HG03045 (cell line): Measurements from ENCODE around the gene BTBD9.

Experiments
- ATAC-seq: cut with Tn5 transposase; IDR thresholded peaks from one replicate; pipeline ENCODE4 v1.9.1; 2021; ENCODE audit warnings: mild to moderate bottlenecking, moderate library complexity; ENCODE audit not compliant: unreplicated experiment

Gene BTBD9

GRCh38 chr6:38316099-38316868, 323.4 kb downstream of the BTBD9 start:
- ATAC-seq: no peak

- no peak for ATAC-seq
These were observed 328.5 kb downstream of the BTBD9 start for GRCh38 chr6:38311201-38311600.

GRCh38 chr6:38310061-38310460, 329.7 kb downstream of the BTBD9 start:
- no peak for ATAC-seq

DNA sequence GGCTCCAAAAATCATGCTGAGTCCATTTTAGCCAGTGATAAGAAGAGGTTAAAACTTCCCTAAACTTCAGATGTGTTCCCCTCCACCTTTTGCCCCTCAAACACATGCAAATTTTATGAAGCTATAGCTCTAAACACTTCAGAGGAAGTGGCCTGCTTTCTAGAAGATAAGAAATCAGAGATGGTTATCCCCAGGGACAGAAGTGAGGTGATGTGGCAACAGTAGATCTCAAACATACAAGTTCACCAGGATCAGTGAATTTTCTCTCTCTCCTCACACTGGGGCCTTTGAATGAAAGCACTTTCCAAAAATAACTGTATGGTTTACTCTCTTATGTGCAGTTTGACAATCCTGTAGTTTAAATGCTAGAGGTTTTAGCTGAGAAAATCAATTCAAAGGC, 332.0 kb downstream of the BTBD9 start:
- no peak for ATAC-seq

GRCh38 chr6:38306931-38307330, 332.8 kb downstream of the BTBD9 start:
- no peak for ATAC-seq

- ATAC-seq: no peak
These were observed 333.6 kb downstream of the BTBD9 start for GRCh38 chr6:38305995-38306681.

DNA sequence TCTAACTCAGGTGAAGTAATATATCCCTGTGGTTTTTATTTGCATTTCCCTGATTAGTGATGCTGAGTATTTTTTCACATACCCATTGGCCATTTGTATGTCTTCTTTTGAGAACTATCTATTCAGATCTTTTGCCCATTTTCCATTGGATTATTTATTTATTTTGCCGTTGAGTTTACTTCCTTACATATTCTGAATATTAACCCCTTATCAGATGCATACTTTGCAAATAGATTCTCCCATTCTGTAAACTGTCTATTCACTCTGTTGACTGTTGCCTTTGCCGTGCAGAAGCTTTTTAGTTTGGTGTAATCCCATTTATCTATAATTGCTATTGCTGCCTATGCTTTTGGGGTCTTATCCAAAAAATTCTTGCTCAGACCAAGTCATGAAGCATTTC, 336.9 kb downstream of the BTBD9 start:
- ATAC-seq: no peak

- ATAC-seq: no peak
These were observed 337.6 kb downstream of the BTBD9 start for GRCh38 chr6:38302081-38302480.

GRCh38 chr6:38290133-38290799, 349.5 kb downstream of the BTBD9 start:
- ATAC-seq: no peak

DNA sequence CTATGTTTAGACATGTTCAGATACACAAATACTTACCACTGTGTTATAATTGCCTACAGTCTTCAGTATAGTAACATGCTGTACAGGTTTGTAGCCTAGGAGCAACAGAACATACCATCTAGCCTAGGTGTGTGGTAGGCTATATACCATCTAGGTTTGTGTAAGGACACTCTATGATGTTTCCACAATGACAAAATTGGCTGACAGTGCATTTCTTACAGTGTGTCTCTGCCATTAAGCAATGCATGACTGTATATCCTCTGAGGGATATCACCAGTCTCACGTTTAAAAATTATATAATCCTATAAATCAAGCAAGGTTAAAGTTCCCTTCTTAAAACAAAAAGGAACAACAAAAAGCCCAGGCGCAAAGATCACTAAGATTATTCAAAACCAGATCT, 352.2 kb downstream of the BTBD9 start:
- ATAC-seq: no peak

- ATAC-seq: no peak
These were observed 354.8 kb downstream of the BTBD9 start for GRCh38 chr6:38284802-38285394.

DNA sequence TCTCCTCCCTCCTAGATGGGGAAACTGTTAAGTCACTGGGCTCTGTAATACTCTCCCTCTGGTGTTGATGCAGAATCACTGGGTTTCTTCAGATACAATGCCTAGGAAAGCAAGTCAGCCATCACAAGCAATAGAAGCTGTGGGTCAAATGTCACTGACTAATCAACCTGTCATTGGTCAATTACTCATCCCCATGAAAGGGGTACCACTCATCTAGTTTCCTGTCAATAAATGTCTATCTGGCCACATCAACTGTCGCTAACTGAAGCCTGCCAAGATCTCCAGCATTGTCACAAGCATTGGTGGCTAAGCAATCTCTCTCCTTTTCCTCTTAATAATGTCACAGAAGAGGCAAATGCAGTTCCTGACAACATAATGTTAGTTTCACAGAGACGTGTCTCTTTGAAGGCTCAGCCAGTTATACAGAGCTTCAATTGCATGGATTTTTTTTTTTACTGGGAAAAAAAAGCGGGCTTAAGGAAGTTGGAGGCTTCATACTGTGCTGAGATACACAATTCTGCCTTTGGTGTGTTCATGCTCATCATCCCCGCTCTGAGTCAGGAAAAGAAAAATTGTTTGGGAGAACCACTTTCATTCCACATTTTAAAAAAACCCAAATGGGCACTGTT, 355.9 kb downstream of the BTBD9 start:
- ATAC-seq: no peak

GRCh38 chr6:38282911-38283310, 356.8 kb downstream of the BTBD9 start:
- ATAC-seq: no peak

DNA sequence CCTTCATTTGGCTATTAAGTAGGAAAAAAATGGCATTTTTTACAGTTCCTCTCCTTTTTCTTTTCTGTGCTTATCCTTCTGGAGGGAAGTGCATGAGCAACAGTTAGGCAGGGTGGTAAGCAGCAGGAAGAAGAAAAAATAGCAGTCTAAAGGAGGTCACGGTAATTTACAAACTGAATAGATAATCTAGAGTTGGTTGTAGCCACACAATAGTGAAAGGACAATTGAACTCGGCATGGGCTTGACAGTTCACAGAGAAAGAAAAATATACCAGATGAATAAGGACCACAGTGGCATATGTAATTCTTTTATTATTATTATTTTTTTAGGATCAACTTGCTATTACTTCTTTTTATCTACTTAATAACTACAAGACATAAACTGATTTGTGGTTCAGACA, 358.6 kb downstream of the BTBD9 start:
- ATAC-seq: no peak

DNA sequence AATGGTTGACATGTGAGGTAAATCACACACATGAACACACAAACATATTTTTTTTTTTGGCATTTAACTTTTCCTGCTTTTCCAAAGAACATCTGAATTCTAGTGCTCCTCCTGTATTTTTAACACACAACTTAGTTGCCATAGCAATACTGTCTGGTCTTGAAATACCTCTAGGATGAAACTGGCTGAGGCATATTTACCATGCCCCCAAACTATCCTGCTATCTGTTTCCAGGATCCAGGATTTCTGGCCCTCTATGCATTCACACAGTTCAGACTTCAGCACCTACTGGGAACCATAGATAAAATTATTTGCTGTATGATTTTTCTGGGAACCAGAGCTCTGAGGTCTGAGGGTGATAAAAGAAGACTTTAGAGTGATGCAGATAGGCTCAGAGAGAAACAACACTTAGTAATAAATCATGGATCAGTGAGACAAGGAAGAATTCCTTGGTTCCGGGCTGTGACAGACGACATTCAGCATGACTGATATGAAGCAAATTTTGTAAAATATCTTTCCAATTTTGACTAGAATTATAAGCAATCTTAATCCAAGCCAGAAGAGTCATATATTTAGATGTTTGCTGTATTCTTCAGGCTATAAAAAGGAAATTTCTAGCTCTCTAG, 359.7 kb downstream of the BTBD9 start:
- ATAC-seq: no peak

DNA sequence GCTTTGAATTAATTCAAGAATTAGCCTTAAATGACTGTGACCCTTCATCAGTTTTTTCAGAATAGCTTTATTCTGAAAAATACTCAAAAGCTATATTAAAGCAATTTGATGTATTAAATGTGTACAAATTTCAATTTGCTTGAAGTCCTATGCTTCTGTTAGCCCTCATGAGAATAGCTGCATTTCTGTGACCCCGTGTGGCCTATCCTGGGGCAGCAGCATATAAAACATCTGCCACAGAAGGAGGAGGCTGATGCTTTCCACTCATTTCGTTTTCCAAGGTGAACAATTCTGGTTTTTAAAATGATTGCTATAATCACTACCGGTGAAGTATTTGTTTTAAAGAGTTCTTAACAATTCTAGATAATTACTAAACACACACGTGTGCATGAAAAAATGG, 360.3 kb downstream of the BTBD9 start:
- no peak for ATAC-seq

GRCh38 chr6:38273325-38273724, 366.4 kb downstream of the BTBD9 start:
- ATAC-seq: no peak

GRCh38 chr6:38272222-38272621, 367.5 kb downstream of the BTBD9 start:
- ATAC-seq: no peak

DNA sequence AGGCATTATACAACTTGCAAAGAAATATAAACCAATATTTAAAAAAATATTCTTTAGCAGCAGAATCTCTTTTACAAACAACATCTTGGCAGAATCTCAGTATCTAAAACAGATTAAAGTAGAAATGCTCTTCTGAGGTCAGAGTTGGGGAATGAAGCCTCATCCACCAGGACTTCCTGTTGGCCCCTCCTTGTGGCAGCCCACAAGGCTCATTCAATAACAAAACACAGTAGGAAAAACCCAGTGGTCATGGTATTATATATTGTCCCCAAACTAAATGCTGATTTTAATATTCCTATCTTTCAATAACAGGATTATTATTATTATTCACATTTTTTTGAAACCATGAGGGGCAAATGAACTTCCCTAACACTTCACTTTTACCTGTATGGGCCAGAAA, 368.6 kb downstream of the BTBD9 start:
- no peak for ATAC-seq

GRCh38 chr6:38270367-38270766, 369.4 kb downstream of the BTBD9 start:
- no peak for ATAC-seq
